NCI-H1105 (cell line): Measurements from ENCODE around the gene SLC16A10.

Experiments used
- DNase-seq: peaks from one replicate; lab custom pipeline; 2025; lab: John Stamatoyannopoulos, UW

Gene SLC16A10

GRCh38 chr6:111260570-111261298 lies 173.4 kb downstream of the SLC16A10 start:
- no peak for DNase-seq

- no peak for DNase-seq
These were observed 176.5 kb downstream of the SLC16A10 start for GRCh38 chr6:111263837-111264236.

- DNase-seq: no peak
These were observed 178.5 kb downstream of the SLC16A10 start for GRCh38 chr6:111265842-111266241.

GRCh38 chr6:111266276-111266675 lies 179.0 kb downstream of the SLC16A10 start:
- no peak for DNase-seq

GRCh38 chr6:111267764-111268333 lies 180.5 kb downstream of the SLC16A10 start:
- DNase-seq: no peak

- no peak for DNase-seq
These were observed 182.2 kb downstream of the SLC16A10 start for GRCh38 chr6:111269401-111269970.

- DNase-seq: no peak
These were observed 182.8 kb downstream of the SLC16A10 start for GRCh38 chr6:111270121-111270520.

GRCh38 chr6:111274593-111275217 lies 187.4 kb downstream of the SLC16A10 start:
- DNase-seq: no peak

- DNase-seq: no peak
These were observed 189.0 kb downstream of the SLC16A10 start for GRCh38 chr6:111276335-111276734.

GRCh38 chr6:111276736-111277135 lies 189.4 kb downstream of the SLC16A10 start:
- DNase-seq: no peak

- DNase-seq: no peak
These were observed 190.5 kb downstream of the SLC16A10 start for GRCh38 chr6:111277819-111278218.

GRCh38 chr6:111278731-111279130 lies 191.4 kb downstream of the SLC16A10 start:
- no peak for DNase-seq

GRCh38 chr6:111280445-111280955 lies 193.2 kb downstream of the SLC16A10 start:
- DNase-seq: no peak
